Type B pancreatic cell (in vitro differentiated cells): ENCODE data around the gene RNF141. TPM values are rescaled to one million over a fixed set of nuclear protein-coding genes. Genes with fewer than 3 reads are reported as not detected.

ENCODE experiments used
- DNase-seq: peaks from one replicate; pipeline ENCODE4 v3.0.0; 2021; ENCODE audit warnings: mixed read lengths; ENCODE audit not compliant: unreplicated experiment; ENCODE audit errors: extremely low spot score
- H3K27ac Mint-ChIP-seq: 2 replicates; pipeline ENCODE4 v1.8.0; 2021; ENCODE audit warnings: mild to moderate bottlenecking, mixed read lengths
- H3K27me3 Mint-ChIP-seq: 2 replicates; pipeline ENCODE4 v1.8.0; 2021; ENCODE audit warnings: mixed read lengths
- H3K36me3 Mint-ChIP-seq: 2 replicates; pipeline ENCODE4 v1.8.0; 2021; ENCODE audit warnings: mixed read lengths
- H3K4me1 Mint-ChIP-seq: one replicate; pipeline ENCODE4 v1.8.0; 2021; ENCODE audit warnings: mixed read lengths; ENCODE audit not compliant: unreplicated experiment
- H3K4me3 Mint-ChIP-seq: 2 replicates; pipeline ENCODE4 v1.8.0; 2021; ENCODE audit warnings: mild to moderate bottlenecking, mixed read lengths
- H3K9me3 Mint-ChIP-seq: 2 replicates; pipeline ENCODE4 v1.8.0; 2021; ENCODE audit warnings: mixed read lengths
- total RNA-seq: library from RNA; stranded (reverse); gene quantifications from 2 replicates; pipeline ENCODE4 v1.2.1, GENCODE V29; 2021; ENCODE audit warnings: low replicate concordance
- TF ChIP-seq, protein P1 (sequence below): fragments of 200-600 bp; sonication (generic); conservative IDR thresholded peaks from 2 replicates; pipeline ENCODE4 v1.5.0; 2021; ENCODE audit warnings: antibody characterized with exemption, mild to moderate bottlenecking

The RNF141 gene
- total RNA-seq, 1 donor from 2014 or later, result 43.2 TPM

DNA sequence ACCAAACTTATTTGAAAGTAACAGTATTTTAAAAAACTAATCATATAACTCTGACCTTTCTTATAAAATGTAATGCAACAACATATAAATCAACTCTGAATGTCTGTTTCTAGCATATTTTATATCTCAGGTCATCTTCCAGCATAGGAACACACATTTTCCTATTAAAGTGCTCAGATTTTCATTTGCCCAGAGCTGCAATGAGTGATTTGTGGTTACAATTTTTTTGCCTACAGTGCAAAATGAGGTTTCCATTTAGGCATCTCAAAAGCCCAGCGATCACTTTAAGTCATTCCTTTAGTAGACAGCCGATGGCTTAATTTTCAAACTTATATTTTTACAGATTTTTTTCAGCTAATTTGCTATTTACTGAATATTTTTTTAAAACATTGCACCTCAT, 26.5 kb upstream of the RNF141 start:
- H3K36me3 Mint-ChIP-seq, result no peaks in the 10 kb centered on the region
- no peak overlapping the region for H3K4me3 Mint-ChIP-seq
- no peak overlapping the region for H3K27ac Mint-ChIP-seq
- H3K4me1 Mint-ChIP-seq, result no peaks in the 10 kb centered on the region
- no peaks in the 10 kb centered on the region for H3K27me3 Mint-ChIP-seq
- no peaks in the 10 kb centered on the region for H3K9me3 Mint-ChIP-seq
- TF ChIP-seq, protein P1, sequence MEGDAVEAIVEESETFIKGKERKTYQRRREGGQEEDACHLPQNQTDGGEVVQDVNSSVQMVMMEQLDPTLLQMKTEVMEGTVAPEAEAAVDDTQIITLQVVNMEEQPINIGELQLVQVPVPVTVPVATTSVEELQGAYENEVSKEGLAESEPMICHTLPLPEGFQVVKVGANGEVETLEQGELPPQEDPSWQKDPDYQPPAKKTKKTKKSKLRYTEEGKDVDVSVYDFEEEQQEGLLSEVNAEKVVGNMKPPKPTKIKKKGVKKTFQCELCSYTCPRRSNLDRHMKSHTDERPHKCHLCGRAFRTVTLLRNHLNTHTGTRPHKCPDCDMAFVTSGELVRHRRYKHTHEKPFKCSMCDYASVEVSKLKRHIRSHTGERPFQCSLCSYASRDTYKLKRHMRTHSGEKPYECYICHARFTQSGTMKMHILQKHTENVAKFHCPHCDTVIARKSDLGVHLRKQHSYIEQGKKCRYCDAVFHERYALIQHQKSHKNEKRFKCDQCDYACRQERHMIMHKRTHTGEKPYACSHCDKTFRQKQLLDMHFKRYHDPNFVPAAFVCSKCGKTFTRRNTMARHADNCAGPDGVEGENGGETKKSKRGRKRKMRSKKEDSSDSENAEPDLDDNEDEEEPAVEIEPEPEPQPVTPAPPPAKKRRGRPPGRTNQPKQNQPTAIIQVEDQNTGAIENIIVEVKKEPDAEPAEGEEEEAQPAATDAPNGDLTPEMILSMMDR, result no peak
- no peak for DNase-seq

DNA sequence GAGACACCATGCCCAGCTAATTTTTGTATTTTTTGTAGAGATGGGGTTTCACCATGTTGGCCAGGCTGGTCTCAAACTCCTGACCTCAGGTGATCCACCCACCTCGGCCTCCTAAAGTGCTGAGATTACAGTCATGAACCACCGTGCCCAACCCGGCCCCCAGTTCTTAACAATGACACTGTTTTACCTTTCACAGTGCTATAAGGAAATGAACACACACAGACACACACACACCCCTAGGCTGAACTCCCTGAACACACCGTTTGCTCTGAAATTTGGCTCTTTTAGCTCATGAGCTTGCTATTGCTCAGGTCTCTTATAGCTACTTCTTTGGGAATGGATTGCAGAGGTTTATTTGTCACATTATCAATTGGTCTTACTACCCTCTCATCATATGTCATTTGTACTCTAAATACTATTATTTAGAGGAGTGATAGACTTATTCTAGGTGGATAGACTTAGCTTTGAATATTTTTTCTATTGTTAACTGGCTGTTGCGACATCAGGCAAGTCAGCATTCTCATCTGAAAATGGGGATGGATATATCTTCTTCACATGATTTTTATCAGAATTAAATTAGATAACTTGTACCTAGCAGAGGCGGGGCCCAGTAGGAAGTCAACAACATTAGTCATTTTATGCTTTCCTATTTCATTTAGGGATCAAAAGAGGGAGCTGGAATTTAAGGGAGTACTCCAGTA, 25.4 kb upstream of the RNF141 start:
- H3K27ac Mint-ChIP-seq, result peak overlapping the region; percentile 40
- no peaks in the 10 kb centered on the region for H3K4me1 Mint-ChIP-seq

GRCh38 chr11:10565493-10565892, 24.5 kb upstream of the RNF141 start:
- Mint-ChIP-seq H3K9me3 (no peaks in the 10 kb centered on the region), H3K27me3 (no peaks in the 10 kb centered on the region), H3K4me3 (no peak overlapping the region), H3K36me3 (no peaks in the 10 kb centered on the region), H3K27ac (no peak overlapping the region), H3K4me1 (no peaks in the 10 kb centered on the region)
- DNase-seq, result no peak
- TF ChIP-seq, protein P1, result no peak

More for the DNA sequence above, 25.4 kb upstream of the RNF141 start:
- no peaks in the 10 kb centered on the region for H3K9me3 Mint-ChIP-seq
- no peak overlapping the region for H3K4me3 Mint-ChIP-seq
- H3K27me3 Mint-ChIP-seq, result no peaks in the 10 kb centered on the region
- TF ChIP-seq, protein P1, result no peak
- no peak for DNase-seq
- no peaks in the 10 kb centered on the region for H3K36me3 Mint-ChIP-seq

GRCh38 chr11:10564696-10565318, 23.8 kb upstream of the RNF141 start:
- H3K27ac Mint-ChIP-seq, result no peak overlapping the region
- no peaks in the 10 kb centered on the region for H3K9me3 Mint-ChIP-seq
- H3K36me3 Mint-ChIP-seq, result no peaks in the 10 kb centered on the region
- TF ChIP-seq, protein P1, result peak; percentile 28
- no peak for DNase-seq
- H3K4me3 Mint-ChIP-seq, result no peak overlapping the region
- no peaks in the 10 kb centered on the region for H3K27me3 Mint-ChIP-seq
- no peaks in the 10 kb centered on the region for H3K4me1 Mint-ChIP-seq

DNA sequence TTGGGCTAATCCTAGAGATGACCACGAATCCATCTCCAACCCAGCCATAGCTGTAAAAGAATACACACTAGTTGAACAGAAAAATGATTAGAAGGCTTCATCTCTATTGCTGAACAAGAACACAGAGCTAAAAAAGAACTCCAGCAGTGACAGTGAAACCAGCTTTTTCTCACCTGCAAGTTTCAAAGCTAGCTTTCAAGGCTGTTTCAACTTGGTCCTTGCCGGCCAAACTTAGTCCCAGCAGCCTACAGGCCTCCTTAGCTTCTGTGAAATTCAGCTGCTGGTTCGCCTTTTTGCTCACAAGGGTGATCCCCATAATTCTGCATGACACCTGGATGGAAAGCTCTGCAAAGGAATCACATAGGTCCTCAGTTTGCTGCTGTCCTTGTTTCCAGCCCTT, 23.0 kb upstream of the RNF141 start:
- no peak overlapping the region for H3K27ac Mint-ChIP-seq
- no peak overlapping the region for H3K4me3 Mint-ChIP-seq
- no peak for DNase-seq
- no peaks in the 10 kb centered on the region for H3K9me3 Mint-ChIP-seq
- TF ChIP-seq, protein P1, result no peak
- H3K27me3 Mint-ChIP-seq, result no peaks in the 10 kb centered on the region
- H3K4me1 Mint-ChIP-seq, result no peaks in the 10 kb centered on the region
- H3K36me3 Mint-ChIP-seq, result no peaks in the 10 kb centered on the region
